GM04503 (cell line): Measurements from ENCODE around the gene DZIP3.

Source experiments
- DNase-seq: peaks from one replicate; pipeline ENCODE4 v3.0.0-alpha.2; 2012; ENCODE audit warnings: low read depth

DZIP3 gene

DNA sequence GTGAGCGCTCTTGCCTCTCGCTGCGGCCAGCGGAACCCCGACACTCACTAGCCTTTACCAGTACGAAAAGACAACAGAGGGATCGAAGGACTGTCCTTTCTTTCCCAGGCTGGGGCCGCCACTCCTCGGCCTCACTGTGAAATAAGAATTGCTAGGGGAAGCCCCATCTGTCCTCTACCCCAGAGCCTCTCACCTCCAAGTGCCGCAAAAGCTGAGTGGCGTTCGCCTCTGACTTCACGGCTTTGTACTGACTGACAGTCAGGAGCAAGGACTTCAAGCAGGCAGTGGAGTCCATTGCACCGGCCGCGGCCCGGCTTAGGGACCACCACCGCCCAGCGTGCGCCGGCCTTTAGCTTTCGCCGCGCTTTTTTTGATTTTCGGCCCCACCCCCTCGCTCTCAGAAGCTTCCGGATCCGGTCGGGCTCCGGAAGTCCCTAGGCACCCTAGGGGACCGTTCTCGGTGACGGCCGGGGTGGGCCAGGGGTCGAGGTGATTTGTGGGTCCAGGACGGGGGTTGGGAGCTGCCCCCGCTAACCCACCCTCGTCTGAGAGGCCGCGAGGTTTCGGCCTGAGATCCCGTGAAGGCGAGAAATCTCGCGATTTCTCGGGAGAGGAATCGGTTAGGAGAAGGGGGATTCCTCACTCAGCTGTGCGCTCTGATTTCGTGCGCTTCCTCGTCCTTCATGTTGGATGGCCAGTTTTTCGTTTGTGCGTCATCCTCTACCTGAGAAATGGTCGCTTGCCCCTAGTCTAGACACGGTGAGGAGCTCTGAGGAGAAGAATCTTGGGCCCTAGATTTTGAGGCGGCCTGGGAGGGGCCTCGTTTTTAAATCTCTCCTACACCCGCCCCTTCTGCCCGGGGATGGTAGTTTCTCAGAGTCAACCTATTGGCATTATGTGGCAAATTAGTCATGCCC lies at the start of gene DZIP3, which contains the start of gene CIP2A:
TSS of gene DZIP3 (plus strand) at position 642 of the 917 bp plus-strand sequence. CDS start 15,685 bp downstream, outside the sequence.
TSS of gene CIP2A (minus strand) at position 358 of the 917 bp plus-strand sequence. CDS start at position 295, 63 bp downstream.
- DNase-seq = peak; percentile 75

DNA sequence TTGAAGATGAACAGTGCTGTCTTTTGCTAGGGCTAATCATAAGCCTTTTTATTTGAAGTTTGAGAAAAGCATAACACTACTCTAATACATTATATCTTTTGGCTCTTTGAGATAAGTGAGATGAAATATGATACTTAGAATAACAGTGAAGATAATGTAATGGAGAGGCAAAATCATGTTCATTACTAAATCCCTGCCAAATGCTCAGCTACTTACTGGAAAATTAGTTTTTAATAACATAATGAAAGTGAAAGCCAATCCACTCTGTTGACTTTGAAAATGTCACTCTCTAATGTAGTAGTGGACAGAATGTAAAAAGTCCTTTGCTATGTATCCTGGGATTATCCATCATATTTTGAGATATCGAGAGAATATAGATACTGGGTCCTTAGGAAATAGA lies 43.3 kb upstream of the DZIP3 start:
- no peak for DNase-seq

DNA sequence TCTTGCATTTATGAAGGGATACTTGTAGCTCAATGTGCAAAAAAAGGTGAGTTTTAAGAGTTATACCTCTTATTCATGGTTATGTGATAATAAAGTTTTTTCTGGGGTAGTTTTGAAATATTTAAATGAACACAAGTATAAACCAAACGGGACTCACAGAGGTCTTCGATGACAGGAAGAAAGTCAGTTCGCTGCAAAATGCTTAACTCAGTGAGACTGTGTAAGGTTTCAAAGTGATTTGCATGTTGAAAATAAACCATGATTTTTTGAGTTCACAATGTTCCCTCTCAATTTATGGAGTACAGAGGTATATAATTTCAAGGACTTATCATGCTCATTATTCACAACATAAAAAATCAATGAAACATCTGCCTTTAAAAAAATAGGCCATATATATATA lies 42.8 kb upstream of the DZIP3 start:
- no peak for DNase-seq

DNA sequence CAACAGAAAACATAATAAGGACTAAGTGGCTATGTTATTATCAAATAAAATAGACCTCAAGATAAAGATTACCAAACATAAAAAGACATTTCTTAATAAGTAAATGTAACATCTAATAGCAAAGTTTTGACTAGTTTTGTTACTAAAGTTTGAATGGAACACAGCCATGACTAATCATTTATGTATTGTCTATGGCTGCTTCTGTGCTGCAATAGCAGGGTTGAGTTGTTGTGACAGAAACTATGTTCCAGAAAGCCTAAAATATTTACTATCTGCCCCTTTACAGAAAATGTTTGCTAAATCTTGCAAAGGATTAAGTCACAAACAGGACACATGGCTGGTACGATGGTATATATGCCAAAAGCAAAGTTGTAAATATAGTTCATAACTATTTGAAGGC lies 41.2 kb upstream of the DZIP3 start:
- no peak for DNase-seq

DNA sequence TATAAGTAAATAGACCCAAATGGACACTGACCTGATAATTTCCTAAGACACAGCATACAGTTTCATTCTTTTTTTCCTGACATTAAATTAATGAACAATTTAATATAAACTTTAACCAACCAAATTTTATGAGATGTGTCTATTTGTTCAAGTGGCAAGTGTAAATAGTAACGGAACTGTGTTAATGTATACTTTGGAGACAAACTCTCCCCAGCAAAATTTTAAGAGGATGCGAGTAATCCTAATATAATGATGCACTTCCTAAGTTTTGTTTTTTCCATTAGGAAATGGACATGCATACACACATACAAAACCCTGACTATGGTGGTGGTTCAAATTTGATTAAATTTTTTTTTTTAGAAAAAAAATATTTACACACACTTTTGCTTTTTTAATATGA lies 40.6 kb upstream of the DZIP3 start:
- DNase-seq = no peak

GRCh38 chr3:108552267-108553159 lies 37.0 kb upstream of the DZIP3 start:
- DNase-seq = no peak

- DNase-seq = no peak
Observed at GRCh38 chr3:108554229-108554628, 35.3 kb upstream of the DZIP3 start.

GRCh38 chr3:108554913-108555571 lies 34.5 kb upstream of the DZIP3 start:
- no peak for DNase-seq

- no peak for DNase-seq
Observed at GRCh38 chr3:108555966-108556581, 33.4 kb upstream of the DZIP3 start.

GRCh38 chr3:108562565-108562964 lies 27.0 kb upstream of the DZIP3 start:
- no peak for DNase-seq

- DNase-seq = no peak
Observed at GRCh38 chr3:108564564-108564963, 25.0 kb upstream of the DZIP3 start.

GRCh38 chr3:108565506-108565905 lies 24.0 kb upstream of the DZIP3 start:
- no peak for DNase-seq

GRCh38 chr3:108566599-108566998 lies 22.9 kb upstream of the DZIP3 start:
- no peak for DNase-seq

GRCh38 chr3:108569336-108569735 lies 20.2 kb upstream of the DZIP3 start:
- DNase-seq = no peak

GRCh38 chr3:108578064-108578463 lies 11.5 kb upstream of the DZIP3 start:
- no peak for DNase-seq

DNA sequence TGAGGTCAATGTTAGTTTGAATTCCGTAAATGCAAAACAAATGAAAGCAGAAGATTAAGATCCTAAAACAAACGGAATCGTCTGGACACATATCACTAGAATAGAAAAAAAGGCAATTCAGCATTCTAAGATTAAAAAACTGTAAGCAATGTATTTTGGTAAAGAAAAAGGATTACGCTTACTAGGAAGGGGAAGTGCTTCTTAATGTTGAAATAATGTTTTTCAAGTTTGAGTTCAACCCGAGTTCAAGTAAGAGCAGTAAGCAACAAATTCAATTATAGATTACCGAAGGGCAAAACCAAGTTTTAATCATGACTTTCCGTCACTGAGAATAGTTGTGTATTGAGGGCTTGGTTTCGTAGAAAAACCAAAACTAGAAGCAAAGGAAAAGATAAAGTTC lies 921 bp upstream of the DZIP3 start:
- DNase-seq = no peak

DNA sequence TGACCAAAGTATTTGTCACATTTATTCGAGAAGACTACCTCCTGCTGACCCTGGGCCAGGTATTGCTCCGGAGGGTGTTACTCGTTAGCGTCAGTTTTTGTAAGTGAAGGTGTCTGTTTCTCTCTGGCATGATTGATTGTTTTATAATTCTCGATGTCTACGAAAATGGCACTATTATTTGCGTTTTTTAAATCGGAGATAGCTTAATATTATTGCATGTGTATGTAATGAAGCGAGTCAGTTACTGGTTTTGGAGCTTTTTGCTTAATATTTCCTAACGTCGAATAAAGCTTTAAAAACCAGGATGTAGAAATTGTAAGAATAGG lies 439 bp downstream of the DZIP3 start:
- no peak for DNase-seq

- no peak for DNase-seq
Observed at GRCh38 chr3:108590460-108590859, 938 bp downstream of the DZIP3 start.

- no peak for DNase-seq
Observed at GRCh38 chr3:108595321-108595720, 5.8 kb downstream of the DZIP3 start.

GRCh38 chr3:108598375-108598774 lies 8.9 kb downstream of the DZIP3 start:
- DNase-seq = no peak

DNA sequence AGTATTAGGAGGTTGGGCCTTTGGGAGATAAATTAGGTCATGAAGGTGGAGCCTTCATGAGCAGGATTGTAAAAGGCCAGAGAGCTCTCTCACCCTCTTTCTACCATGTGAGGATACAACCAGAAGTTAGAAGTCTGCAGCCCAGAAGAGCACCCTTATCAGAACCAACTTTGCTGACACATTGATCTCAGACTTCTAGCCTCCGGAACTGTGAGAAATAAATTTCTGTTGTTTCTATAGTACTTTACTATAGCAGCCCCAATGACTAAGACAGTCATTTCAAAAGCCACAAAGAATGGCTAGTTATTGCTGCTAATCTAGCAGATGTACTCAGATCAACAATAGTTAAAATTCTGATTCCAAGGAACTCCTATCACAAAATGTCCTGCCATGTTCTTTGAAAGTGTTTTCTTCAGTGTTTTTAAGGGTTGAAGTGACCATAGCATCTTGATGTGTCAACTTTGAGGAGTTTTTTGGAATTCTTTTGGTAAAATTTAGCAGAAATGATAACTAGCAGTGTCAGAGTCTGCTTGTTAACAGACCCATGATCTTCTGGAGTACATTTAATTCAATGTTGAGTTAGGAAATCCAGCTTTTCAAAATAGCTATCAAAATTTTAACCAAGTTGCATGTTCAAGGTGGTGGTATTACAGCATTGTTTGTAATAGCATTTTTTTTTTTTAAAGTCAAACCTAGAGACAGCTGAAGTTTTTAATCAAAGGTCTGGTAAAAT lies 10.3 kb downstream of the DZIP3 start:
- no peak for DNase-seq
